Chondrocyte (in vitro differentiated cells): ENCODE results near the gene RCOR2. TPM values are rescaled to one million over a fixed set of nuclear protein-coding genes. Genes with fewer than 3 reads are reported as not detected.
"Not testable (repeated sequence)": the region's sequence is repeated elsewhere in the genome, so short reads cannot be mapped to it uniquely, and the experiment has no call there.

Source experiments
- DNase-seq: peaks from one replicate; pipeline ENCODE4 v3.0.0; 2021; ENCODE audit warnings: mixed read lengths, low spot score
- H3K27ac Mint-ChIP-seq: one replicate; pipeline ENCODE4 v1.8.0; 2021; ENCODE audit warnings: mild to moderate bottlenecking, moderate library complexity, mixed read lengths; ENCODE audit not compliant: unreplicated experiment
- H3K27me3 Mint-ChIP-seq: 2 replicates; pipeline ENCODE4 v1.8.0; 2021; ENCODE audit warnings: low read depth, mixed read lengths
- H3K36me3 Mint-ChIP-seq: 2 replicates; pipeline ENCODE4 v1.8.0; 2021; ENCODE audit warnings: low read depth, mixed read lengths
- H3K4me1 Mint-ChIP-seq: 2 replicates; pipeline ENCODE4 v1.8.0; 2021; ENCODE audit warnings: low read depth, mild to moderate bottlenecking, mixed read lengths
- H3K4me3 Mint-ChIP-seq: one replicate; pipeline ENCODE4 v1.8.0; 2021; ENCODE audit warnings: mild to moderate bottlenecking, moderate library complexity, mixed read lengths; ENCODE audit not compliant: unreplicated experiment
- H3K9me3 Mint-ChIP-seq: 2 replicates; pipeline ENCODE4 v1.8.0; 2021; ENCODE audit warnings: low read depth, mixed read lengths
- CTCF ChIP-seq: fragments of 200-600 bp; sonication (generic); IDR thresholded peaks from 2 replicates; pipeline ENCODE4 v1.5.0; 2021; ENCODE audit warnings: antibody characterized with exemption, mild to moderate bottlenecking, moderate library complexity
- total RNA-seq: library from RNA; stranded (reverse); gene quantifications from 3 replicates; pipeline ENCODE4 v1.2.1, GENCODE V29; 2021

The RCOR2 gene
- total RNA-seq, 1 donor from 2014 or later, result 2.7 TPM

- Mint-ChIP-seq H3K27ac (no peak overlapping the region), H3K36me3 (peaks cover 4% of the 10 kb centered on the region), H3K9me3 (no peaks in the 10 kb centered on the region), H3K27me3 (no peaks in the 10 kb centered on the region), H3K4me1 (peaks cover 43% of the 10 kb centered on the region), H3K4me3 (no peak overlapping the region)
- no peak for TF ChIP-seq CTCF
- DNase-seq, result no peak
Measured at GRCh38 chr11:63866211-63866610, 50.8 kb downstream of the RCOR2 start.

GRCh38 chr11:63863620-63864019 is 53.3 kb downstream of the RCOR2 start:
- H3K27ac Mint-ChIP-seq, H3K27me3 Mint-ChIP-seq, DNase-seq, H3K4me3 Mint-ChIP-seq, H3K36me3 Mint-ChIP-seq, H3K9me3 Mint-ChIP-seq: not testable (repeated sequence)
- H3K4me1 Mint-ChIP-seq, result peaks cover 33% of the 10 kb centered on the region

- Mint-ChIP-seq H3K9me3 (no peaks in the 10 kb centered on the region), H3K27me3 (no peaks in the 10 kb centered on the region), H3K27ac (peak overlapping the region; percentile 72), H3K4me1 (peaks cover 29% of the 10 kb centered on the region), H3K36me3 (peaks cover 2% of the 10 kb centered on the region), H3K4me3 (no peak overlapping the region)
- TF ChIP-seq CTCF, result no peak
- DNase-seq, result no peak
Measured at GRCh38 chr11:63862923-63863322, 54.0 kb downstream of the RCOR2 start.

Other genes starting within 250 kb of the RCOR2 start
- gene ATL3, start 245.8 kb downstream of the RCOR2 start, total RNA-seq, result 111 to 137 TPM (median 136 TPM) in 3 replicates
- 88.0 to 88.5 TPM (median 88.5 TPM) in 3 replicates for gene RTN3, start 235.7 kb downstream of the RCOR2 start, total RNA-seq
- 28.6 to 34.6 TPM (median 34.2 TPM) in 3 replicates for gene ZFTA, start 148.4 kb downstream of the RCOR2 start, total RNA-seq
- 25.4 to 36.0 TPM (median 32.2 TPM) in 3 replicates for gene SPINDOC, start 103.7 kb downstream of the RCOR2 start, total RNA-seq
- 25.3 to 30.7 TPM (median 26.2 TPM) in 3 replicates for gene MARK2, start 78.1 kb downstream of the RCOR2 start, total RNA-seq
- gene NAA40, start 21.8 kb upstream of the RCOR2 start, total RNA-seq, result 17.7 to 28.0 TPM (median 20.8 TPM) in 3 replicates
- 220 to 245 TPM (median 240 TPM) in 3 replicates for gene COX8A, start 57.5 kb upstream of the RCOR2 start, total RNA-seq
- gene OTUB1, start 69.3 kb upstream of the RCOR2 start, total RNA-seq, result 51.6 to 58.6 TPM (median 52.2 TPM) in 3 replicates
- gene FLRT1, start 118.8 kb upstream of the RCOR2 start, total RNA-seq, result 0.12 to 0.31 TPM (median 0.22 TPM) in 3 replicates
- gene MACROD1, start 248.9 kb upstream of the RCOR2 start, total RNA-seq, result 15.7 to 20.6 TPM (median 16.9 TPM) in 3 replicates